ENCODE results near the gene DNAJC30.
A peak's percentile ranks its signal among the peaks of the same experiment; 100 is the strongest.
"Not testable (repeated sequence)": the region's sequence is repeated elsewhere in the genome, so short reads cannot be mapped to it uniquely, and the experiment has no call there.

Gene DNAJC30

GRCh38 chr7:73683056-73683787, at the start of gene DNAJC30, which contains the start of gene BUD23:
TSS of gene DNAJC30 (minus strand) at chr7:73683453. CDS start at chr7:73683423, 30 bp downstream.
TSS of gene BUD23 (plus strand) at chr7:73683597. CDS start at chr7:73683626, 29 bp downstream.
- peak; percentile 99 for DNase-seq

- DNase-seq: no peak
Observed at GRCh38 chr7:73732397-73732796, 49.1 kb upstream of the DNAJC30 start.

- no peak for DNase-seq
Observed at GRCh38 chr7:73730485-73730884, 47.2 kb upstream of the DNAJC30 start.

GRCh38 chr7:73728551-73728950, 45.3 kb upstream of the DNAJC30 start:
- DNase-seq: no peak

GRCh38 chr7:73727952-73728351, 44.7 kb upstream of the DNAJC30 start:
- no peak for DNase-seq

- DNase-seq: no peak
Observed at GRCh38 chr7:73726083-73726466, 42.8 kb upstream of the DNAJC30 start.

- no peak for DNase-seq
Observed at GRCh38 chr7:73723813-73724212, 40.6 kb upstream of the DNAJC30 start.

- DNase-seq: no peak
Observed at GRCh38 chr7:73722785-73723184, 39.5 kb upstream of the DNAJC30 start.

- not testable (repeated sequence) for DNase-seq
Observed at GRCh38 chr7:73722182-73722581, 38.9 kb upstream of the DNAJC30 start.

GRCh38 chr7:73721377-73721817, 38.1 kb upstream of the DNAJC30 start:
- DNase-seq: no peak

- not testable (repeated sequence) for DNase-seq
Observed at GRCh38 chr7:73720443-73720842, 37.2 kb upstream of the DNAJC30 start.

- DNase-seq: no peak
Observed at GRCh38 chr7:73719806-73720169, 36.5 kb upstream of the DNAJC30 start.

- peak; percentile 82 for DNase-seq
Observed at GRCh38 chr7:73718905-73719805, 35.9 kb upstream of the DNAJC30 start, which contains the start of gene STX1A. TSS of gene STX1A (minus strand) at chr7:73719669. CDS start at chr7:73719631, 38 bp downstream.

- no peak for DNase-seq
Observed at GRCh38 chr7:73718438-73718881, 35.2 kb upstream of the DNAJC30 start.

- DNase-seq: no peak
Observed at GRCh38 chr7:73717991-73718405, 34.7 kb upstream of the DNAJC30 start.

GRCh38 chr7:73717025-73717807, 34.0 kb upstream of the DNAJC30 start:
- no peak for DNase-seq

GRCh38 chr7:73716318-73716890, 33.2 kb upstream of the DNAJC30 start:
- DNase-seq: no peak

- DNase-seq: peak; percentile 94
Observed at GRCh38 chr7:73715648-73716317, 32.5 kb upstream of the DNAJC30 start.

- not testable (repeated sequence) for DNase-seq
Observed at GRCh38 chr7:73713319-73713718, 30.1 kb upstream of the DNAJC30 start.

- no peak for DNase-seq
Observed at GRCh38 chr7:73712773-73713172, 29.5 kb upstream of the DNAJC30 start.

- DNase-seq: no peak
Observed at GRCh38 chr7:73708961-73709549, 25.8 kb upstream of the DNAJC30 start.
